ENCODE measurements around the gene ERG28. TPM values are rescaled to one million over a fixed set of nuclear protein-coding genes. Genes with fewer than 3 reads are reported as not detected.

Gene ERG28
- total and polyA plus RNA-seq, 2 of the 13 experiments (the other 11 are each of a cell fraction or from before 2014, with no cell fraction given), result 27.3 to 32.3 TPM

- TF ChIP-seq IRF1 (CRISPR knock-in tag; IDR thresholded peaks at IDR 0.05; ENCODE audit: low read depth) (no peak), ONECUT2 (CRISPR knock-in tag; IDR thresholded peaks at IDR 0.05) (no peak), NR2F2 (IDR thresholded peaks at IDR 0.05; ENCODE audit: borderline replicate concordance, low read depth) (no peak), STAT6 (CRISPR knock-in tag; IDR thresholded peaks at IDR 0.05; ENCODE audit: borderline replicate concordance) (no peak), YEATS4 (CRISPR knock-in tag; IDR thresholded peaks at IDR 0.05; ENCODE audit: borderline replicate concordance) (0 out of 2 replicates have a peak, but pooled peaks have one; percentile 33), POLR2G (IDR thresholded peaks at IDR 0.05; ENCODE audit: low read depth, low read length) (no peak), TSC22D2 (CRISPR knock-in tag; IDR thresholded peaks at IDR 0.05; ENCODE audit: borderline replicate concordance) (no peak), SAP130 (CRISPR knock-in tag; IDR thresholded peaks at IDR 0.05; ENCODE audit: low read depth) (0 out of 2 replicates have a peak, but pooled peaks have one; percentile 25), JUND (CRISPR knock-in tag; IDR thresholded peaks at IDR 0.05) (no peak), NFKBIZ (CRISPR knock-in tag; IDR thresholded peaks at IDR 0.05) (no peak), HIC2 (CRISPR knock-in tag; IDR thresholded peaks at IDR 0.05; ENCODE audit: low read depth) (no peak), ZNF720 (CRISPR knock-in tag; IDR thresholded peaks at IDR 0.05) (no peak), RFXAP (CRISPR knock-in tag; IDR thresholded peaks at IDR 0.05; ENCODE audit: borderline replicate concordance) (no peak), POLR2A (IDR thresholded peaks at IDR 0.05; ENCODE audit: insufficient read depth in 1 of 2, low read depth in 2 of 2, low read length in 2 of 2) (no peak), CREB1 (IDR thresholded peaks at IDR 0.05) (peak; percentile 78), CREB1 (CRISPR knock-in tag; IDR thresholded peaks at IDR 0.05) (peak; percentile 48), KDM5B (CRISPR knock-in tag; IDR thresholded peaks at IDR 0.05; ENCODE audit: borderline replicate concordance) (no peak), ZNF138 (CRISPR knock-in tag; IDR thresholded peaks at IDR 0.05; ENCODE audit: low read depth) (no peak), ATM (IDR thresholded peaks at IDR 0.05; ENCODE audit: borderline replicate concordance) (no peak), ZBTB39 (CRISPR knock-in tag; IDR thresholded peaks at IDR 0.05) (no peak), STAT5B (CRISPR knock-in tag; IDR thresholded peaks at IDR 0.05) (no peak), ZFP82 (CRISPR knock-in tag; IDR thresholded peaks at IDR 0.05; ENCODE audit: borderline replicate concordance) (no peak), ZNF513 (CRISPR knock-in tag; conservative IDR thresholded peaks at IDR 0.05) (no peak), ZSCAN22 (CRISPR knock-in tag; IDR thresholded peaks at IDR 0.05) (no peak)
These were observed 16.7 kb downstream of the ERG28 start (continued) for GRCh38 chr14:75643985-75644384.

Measured in HepG2 (cell line).